Heart left ventricle (tissue), 16 donors: Measurements from ENCODE around the gene ZNF397. TPM values are rescaled to one million over a fixed set of nuclear protein-coding genes. Genes with fewer than 3 reads are reported as not detected.

Experiments
- ATAC-seq, 4 donors: fragments of 200-7000 bp; cut with Tn5 transposase; one replicate each; pipeline ENCODE4 v1.9.1; 2020 to 2022; ENCODE audit warnings: moderate library complexity in 4 of 4, mild to moderate bottlenecking in 3 of 4, moderate number of reproducible peaks in 1 of 4
- DNase-seq, 5 donors: peaks; one replicate each; pipeline ENCODE4 v3.0.0-alpha.2; 2020
- H3K27ac ChIP-seq, 12 donors: fragments of 200-600 bp; sonication (generic) in 4 of 12; one replicate each; pipeline versions ENCODE4 v1.5.0 to v1.8.0; 2016 to 2022; ENCODE audit warnings: mild to moderate bottlenecking in 2 of 12
- H3K27me3 ChIP-seq, 9 donors: fragments of 200-600 bp; sonication (generic) in 2 of 9; one replicate each; pipeline versions ENCODE4 v1.5.1 to v1.8.0; 2016 to 2022; ENCODE audit warnings: mild to moderate bottlenecking in 3 of 9
- H3K36me3 ChIP-seq, 9 donors: fragments of 200-600 bp; sonication (generic) in 2 of 9; one replicate each; pipeline versions ENCODE4 v1.5.0 to v1.8.0; 2018 to 2022; ENCODE audit warnings: mild to moderate bottlenecking in 2 of 9
- H3K4me1 ChIP-seq, 12 donors: fragments of 200-600 bp; sonication (generic) in 4 of 12; one replicate each; pipeline versions ENCODE4 v1.5.0 to v1.8.0; 2016 to 2022; ENCODE audit warnings: mild to moderate bottlenecking in 3 of 12
- H3K4me3 ChIP-seq, 12 donors: fragments of 200-600 bp; sonication (generic) in 4 of 12; one replicate each; pipeline versions ENCODE4 v1.5.0 to v1.8.0; 2017 to 2022; ENCODE audit warnings: mild to moderate bottlenecking in 9 of 12, moderate library complexity in 4 of 12
- H3K9me3 ChIP-seq, 12 donors: fragments of 200-600 bp; sonication (generic) in 4 of 12; one replicate each; pipeline versions ENCODE4 v1.5.0 to v1.8.0; 2016 to 2022; ENCODE audit warnings: mild to moderate bottlenecking in 1 of 12
- CTCF ChIP-seq, 12 donors: fragments of 200-600 bp; sonication (generic) in 4 of 12; IDR thresholded peaks; one replicate each; pipeline versions ENCODE4 v1.5.0 to v1.8.0; 2018 to 2022; ENCODE audit warnings: antibody characterized with exemption in 12 of 12, mild to moderate bottlenecking in 5 of 12
- POLR2A ChIP-seq, 2 donors: fragments of 450-650 bp; IDR thresholded peaks; one replicate each; pipeline ENCODE4 v1.6.1; 2017; ENCODE audit warnings: antibody characterized with exemption in 2 of 2, mild to moderate bottlenecking in 2 of 2, moderate library complexity in 2 of 2
- WGBS, 4 donors: extraction: QIAGEN DNeasy Blood & Tissue Kit in 2 of 4; methylation state at CpG; one replicate each; pipeline versions ENCODE4 v1.1.5 to v1.1.7; 2013 to 2018; 5-methylcytosine and 5-hydroxymethylcytosine counted together
- intact Hi-C, 10 donors: fragments of 100-400 bp; cut with DNase I; formaldehyde crosslinking; loops; one replicate each; pipeline versions ENCODE4 v1.11.1 to v1.14.2; 2022
- polyA plus RNA-seq, 2 donors: library from polyadenylated mRNA; stranded (reverse); fragments of 200-250 nt; gene quantifications; one replicate each; pipeline ENCODE4 v1.2.3, GENCODE V29; 2013
- total RNA-seq, 9 donors: library from RNA; depleted of rRNA in 2 of 9; stranded (reverse); fragments of >200 nt in 2 of 9; fragmentation: NEBNext Ultra II Directional in 3 of 9; extraction: Animal tissue kit (Norgen Biotek cat#: 25700) in 3 of 9; gene quantifications; one replicate each; pipeline versions ENCODE4 v1.1.0 to v1.2.4, GENCODE V29; 2016 to 2023
- donor health status: ischemic (EF 13 %, LVEDD 7.1; RV severe dilation, severe dysfunction).
- donor health status: healthy with polysubstance abuse.
- donor health status: DM: no; HTN: yes; CAD: no.
- donor health status: DM: no; HTN: no; CAD: no.
- donor health status: ischemic (EF 25% LVEDD 6.9; RV normal size, moderate dysfunction).
- donor health status: ischemic (EF 25% LVEDD 5.7; RV mildly dilated, moderate dysfunction).
- donor health status: healthy.
- donor health status: DM: yes; HTN: yes; CAD: no.
- donor health status: ischemic (EF 35%, LVEDD 5.7; RV mildly dilated, moderate dysfunction).
- donor health status: nonischemic (EF 11% LVEDD 7.7; RV severe dilation, severe dysfunction).
- donor health status: DM: yes; HTN: yes; CAD: no.
- donor health status: PGD.
- donor health status: ischemic (EF 29% LVEDD 5.4; RV normal size, mild dysfunction).
- donor health status: nonischemic (EF 23%, LVEDD 6.1; RV moderate dilation, normal function).

ZNF397 gene
- total and polyA plus RNA-seq, 11 donors, result 7.8 to 20.0 (median 13.8) TPM

GRCh38 chr18:35236571-35237363 lies 4.1 kb upstream of the ZNF397 start:
- Histone ChIP-seq H3K4me3 (no peak overlapping the region), H3K9me3 (no peaks in the 10 kb centered on the region), H3K27ac (no peak overlapping the region), H3K4me1 (peaks cover 0 to 8% (median 2%) of the 10 kb centered on the region in 12 donors), H3K27me3 (peaks cover 0 to 3% (median 0%) of the 10 kb centered on the region in 9 donors), H3K36me3 (no peaks in the 10 kb centered on the region)
- intact Hi-C loops, result loop anchor here in 5 of 10 donors (5.0 to 10.0 kb wide), 4 partner anchors 56 to 278 kb away; partner anchors contain the start of gene ZSCAN30 (in 1 of the 5)
- no peak for DNase-seq
- 93 to 98% (median 95%) methylated on average over 1 of the region's 1 CpG for WGBS, 4 donors
- ATAC-seq, result no peak
- no peak for TF ChIP-seq CTCF (IDR thresholded peaks at IDR 0.05)
- TF ChIP-seq POLR2A (IDR thresholded peaks at IDR 0.05), result no peak

GRCh38 chr18:35239314-35239713 lies 1.5 kb upstream of the ZNF397 start:
- DNase-seq (no peak), ATAC-seq (no peak)
- H3K4me3 ChIP-seq, result no peak overlapping the region
- peaks cover 0 to 22% (median 20%) of the 10 kb centered on the region in 9 donors for H3K36me3 ChIP-seq
- peaks cover 0 to 17% (median 10%) of the 10 kb centered on the region in 12 donors for H3K4me1 ChIP-seq
- no peak overlapping the region for H3K27ac ChIP-seq
- intact Hi-C loops, result loop anchor here in 5 of 10 donors (5.0 to 10.0 kb wide), 4 partner anchors 53 to 275 kb away; partner anchors contain the start of gene ZSCAN30 (in 1 of the 5)
- TF ChIP-seq CTCF (IDR thresholded peaks at IDR 0.05), result no peak
- TF ChIP-seq POLR2A (IDR thresholded peaks at IDR 0.05), result no peak
- no peaks in the 10 kb centered on the region for H3K9me3 ChIP-seq
- 65 to 81% (median 78%) methylated on average over 1 of the region's 1 CpG for WGBS, 4 donors
- no peaks in the 10 kb centered on the region for H3K27me3 ChIP-seq

- intact Hi-C loops, result loop anchor here in 8 of 10 donors (1.0 to 10.0 kb wide), 13 partner anchors 25 to 731 kb away; partner anchors contain the start of genes ZNF24 (in 4 of the 8), ZSCAN30 (in 3 of the 8), MAPRE2 (in 1 of the 8) and RMP24 (in 1 of the 8)
- no peaks in the 10 kb centered on the region for H3K27me3 ChIP-seq
- H3K27ac ChIP-seq, result peak overlapping the region; percentile 93 to 99 (median 98)
- H3K4me3 ChIP-seq, result peak overlapping the region; percentile 39 to 96 (median 82)
- no peak for DNase-seq
- ATAC-seq, result no peak
- WGBS, 4 donors, result 0 to 1% (median 1%) methylated on average over 5 of the region's 5 CpGs
- TF ChIP-seq POLR2A (IDR thresholded peaks at IDR 0.05) (no peak), CTCF (IDR thresholded peaks at IDR 0.05) (no peak)
- H3K4me1 ChIP-seq, result peaks cover 0 to 17% (median 10%) of the 10 kb centered on the region in 12 donors
- peaks cover 0 to 43% (median 41%) of the 10 kb centered on the region in 9 donors for H3K36me3 ChIP-seq
- H3K9me3 ChIP-seq, result peaks cover 0 to 18% (median 0%) of the 10 kb centered on the region in 12 donors
Observed at GRCh38 chr18:35241448-35241804, 592 bp downstream of the ZNF397 start.

GRCh38 chr18:35242426-35242825 lies 1.6 kb downstream of the ZNF397 start:
- peaks cover 0 to 17% (median 12%) of the 10 kb centered on the region in 12 donors for H3K4me1 ChIP-seq
- no peak overlapping the region for H3K4me3 ChIP-seq
- ATAC-seq (no peak), DNase-seq (no peak)
- H3K9me3 ChIP-seq, result peaks cover 0 to 26% (median 0%) of the 10 kb centered on the region in 12 donors
- TF ChIP-seq POLR2A (IDR thresholded peaks at IDR 0.05) (no peak), CTCF (IDR thresholded peaks at IDR 0.05) (no peak)
- H3K27ac ChIP-seq, result no peak overlapping the region
- intact Hi-C loops, result loop anchor here in 6 of 10 donors (5.0 to 10.0 kb wide), 6 partner anchors 45 to 105 kb away; partner anchors contain the start of genes ZSCAN30 (in 2 of the 6) and ZNF24 (in 1 of the 6)
- no peaks in the 10 kb centered on the region for H3K27me3 ChIP-seq
- H3K36me3 ChIP-seq, result peaks cover 0 to 53% (median 51%) of the 10 kb centered on the region in 9 donors
- WGBS, 4 donors, result 81 to 89% (median 84%) methylated on average over 6 of the region's 6 CpGs
